Immature natural killer cell (primary cell): Measurements from ENCODE around the gene RUNX2. TPM values are rescaled to one million over a fixed set of nuclear protein-coding genes. Genes with fewer than 3 reads are reported as not detected.
"Not testable (repeated sequence)": the region's sequence is repeated elsewhere in the genome, so short reads cannot be mapped to it uniquely, and the experiment has no call there.

Experiments
- DNase-seq, 3 donors: peaks; one replicate each; pipeline ENCODE4 v3.0.0; 2022; ENCODE audit warnings: mixed read lengths in 1 of 3
- H3K27ac Mint-ChIP-seq, 6 donors: one replicate each; pipeline ENCODE4 v1.8.0; 2020; ENCODE audit warnings: mixed read lengths in 6 of 6, mild to moderate bottlenecking in 5 of 6, inconsistent platforms in 4 of 6, moderate library complexity in 3 of 6
- H3K27me3 Mint-ChIP-seq, 3 donors: one replicate each; pipeline ENCODE4 v1.8.0; 2020 to 2021; ENCODE audit warnings: low read depth in 3 of 3, mild to moderate bottlenecking in 3 of 3, mixed read lengths in 3 of 3, moderate library complexity in 3 of 3, inconsistent platforms in 1 of 3
- H3K36me3 Mint-ChIP-seq, 3 donors: one replicate each; pipeline ENCODE4 v1.8.0; 2020; ENCODE audit warnings: mixed read lengths in 3 of 3, inconsistent platforms in 2 of 3, mild to moderate bottlenecking in 2 of 3
- H3K4me1 Mint-ChIP-seq, 2 donors: one replicate each; pipeline ENCODE4 v1.8.0; 2020; ENCODE audit warnings: inconsistent platforms in 2 of 2, mild to moderate bottlenecking in 2 of 2, mixed read lengths in 2 of 2, moderate library complexity in 1 of 2
- H3K4me3 Mint-ChIP-seq, 5 donors: one replicate each; pipeline ENCODE4 v1.8.0; 2020; ENCODE audit warnings: mild to moderate bottlenecking in 5 of 5, mixed read lengths in 5 of 5, inconsistent platforms in 3 of 5, moderate library complexity in 3 of 5
- H3K9me3 Mint-ChIP-seq, 6 donors: one replicate each; pipeline ENCODE4 v1.8.0; 2020; ENCODE audit warnings: mild to moderate bottlenecking in 6 of 6, mixed read lengths in 6 of 6, inconsistent platforms in 4 of 6, moderate library complexity in 3 of 6
- polyA plus RNA-seq, 3 donors: library from polyadenylated mRNA; unstranded; fragments of 300-500 nt; fragmentation: Illumina TruSeq; gene quantifications; one replicate each; pipeline ENCODE4 v1.2.3, GENCODE V29; 2021

The RUNX2 gene
- polyA plus RNA-seq: 10 to 100 TPM in 1 of 3 donors, 1 to 10 TPM in 2; 2.6 to 11.8 (median 4.4) TPM

GRCh38 chr6:45327956-45328522, at the start of gene RUNX2:
TSS of gene RUNX2 (plus strand) at chr6:45328330. CDS start at chr6:45328727, 397 bp downstream.
- Mint-ChIP-seq H3K4me1 (peaks cover 29 to 40% of the 10 kb centered on the region in 2 donors), H3K9me3 (no peaks in the 10 kb centered on the region), H3K27ac (peak within 1 kb of the TSS in 4 of 6 donors; percentile 23 to 70 (median 43)), H3K27me3 (no peaks in the 10 kb centered on the region), H3K4me3 (peak within 1 kb of the TSS; percentile 47 to 72 (median 60)), H3K36me3 (no peaks in the 10 kb centered on the region)
- peak in 2 of 3 donors; percentile 3 to 5 for DNase-seq

GRCh38 chr6:45278367-45278766, 49.8 kb upstream of the RUNX2 start:
- H3K27me3 Mint-ChIP-seq: peaks cover 2 to 3% (median 2%) of the 10 kb centered on the region in 3 donors
- H3K4me1 Mint-ChIP-seq: peaks cover 0 to 2% of the 10 kb centered on the region in 2 donors
- no peak for DNase-seq
- peaks cover 0 to 4% (median under 1%) of the 10 kb centered on the region in 6 donors for H3K9me3 Mint-ChIP-seq
- peaks cover 0 to 11% (median 3%) of the 10 kb centered on the region in 3 donors for H3K36me3 Mint-ChIP-seq
- no peak overlapping the region for H3K4me3 Mint-ChIP-seq
- H3K27ac Mint-ChIP-seq: no peak overlapping the region

GRCh38 chr6:45286707-45287106, 41.4 kb upstream of the RUNX2 start:
- peaks cover 0 to 11% (median 2%) of the 10 kb centered on the region in 6 donors for H3K9me3 Mint-ChIP-seq
- H3K4me3 Mint-ChIP-seq, H3K36me3 Mint-ChIP-seq, DNase-seq, H3K4me1 Mint-ChIP-seq, H3K27me3 Mint-ChIP-seq, H3K27ac Mint-ChIP-seq: not testable (repeated sequence)

- DNase-seq: no peak
- Mint-ChIP-seq H3K4me1 (peaks cover 18 to 28% of the 10 kb centered on the region in 2 donors), H3K4me3 (no peak overlapping the region), H3K36me3 (no peaks in the 10 kb centered on the region), H3K27ac (no peak overlapping the region), H3K9me3 (peaks cover 0 to 6% (median 0%) of the 10 kb centered on the region in 6 donors), H3K27me3 (peaks cover 0 to 2% (median 0%) of the 10 kb centered on the region in 3 donors)
These were observed 38.2 kb upstream of the RUNX2 start for GRCh38 chr6:45289751-45290514.

GRCh38 chr6:45293306-45293705, 34.8 kb upstream of the RUNX2 start:
- peak; percentile 16 to 21 (median 20) for DNase-seq
- Mint-ChIP-seq H3K27me3 (peaks cover 0 to 2% (median 0%) of the 10 kb centered on the region in 3 donors), H3K4me1 (peaks cover 18 to 28% of the 10 kb centered on the region in 2 donors)

GRCh38 chr6:45294065-45294701, 33.9 kb upstream of the RUNX2 start:
- Mint-ChIP-seq H3K27ac (peak overlapping the region in 3 of 6 donors; percentile 1 to 40 (median 31)), H3K4me1 (peaks cover 18 to 28% of the 10 kb centered on the region in 2 donors)
- DNase-seq, H3K4me3 Mint-ChIP-seq, H3K9me3 Mint-ChIP-seq, H3K27me3 Mint-ChIP-seq, H3K36me3 Mint-ChIP-seq: not testable (repeated sequence)

More at GRCh38 chr6:45293306-45293705, 34.8 kb upstream of the RUNX2 start:
- peaks cover 0 to 6% (median 0%) of the 10 kb centered on the region in 6 donors for H3K9me3 Mint-ChIP-seq
- no peaks in the 10 kb centered on the region for H3K36me3 Mint-ChIP-seq
- H3K27ac Mint-ChIP-seq: peak overlapping the region; percentile 1 to 83 (median 12)
- peak overlapping the region; percentile 4 to 25 (median 19) for H3K4me3 Mint-ChIP-seq

- no peak overlapping the region for H3K27ac Mint-ChIP-seq
- no peaks in the 10 kb centered on the region for H3K36me3 Mint-ChIP-seq
- DNase-seq: no peak
- no peak overlapping the region for H3K4me3 Mint-ChIP-seq
- no peaks in the 10 kb centered on the region for H3K9me3 Mint-ChIP-seq
- H3K27me3 Mint-ChIP-seq: peaks cover 0 to 2% (median 2%) of the 10 kb centered on the region in 3 donors
- H3K4me1 Mint-ChIP-seq: peaks cover 18 to 22% of the 10 kb centered on the region in 2 donors
These were observed 30.8 kb upstream of the RUNX2 start for GRCh38 chr6:45297320-45297719.

GRCh38 chr6:45299096-45299581, 29.0 kb upstream of the RUNX2 start:
- H3K9me3 Mint-ChIP-seq: no peaks in the 10 kb centered on the region

GRCh38 chr6:45300736-45301135, 27.4 kb upstream of the RUNX2 start:
- H3K27ac Mint-ChIP-seq: no peak overlapping the region
- peaks cover 0 to 15% (median 0%) of the 10 kb centered on the region in 3 donors for H3K36me3 Mint-ChIP-seq
- no peak overlapping the region for H3K4me3 Mint-ChIP-seq
- H3K27me3 Mint-ChIP-seq: peaks cover 0 to 2% (median 1%) of the 10 kb centered on the region in 3 donors
- no peak for DNase-seq
- no peaks in the 10 kb centered on the region for H3K9me3 Mint-ChIP-seq
- H3K4me1 Mint-ChIP-seq: no peaks in the 10 kb centered on the region

More at GRCh38 chr6:45299096-45299581, 29.0 kb upstream of the RUNX2 start:
- no peak for DNase-seq
- H3K27ac Mint-ChIP-seq: no peak overlapping the region
- H3K4me3 Mint-ChIP-seq: no peak overlapping the region
- peaks cover 1 to 4% of the 10 kb centered on the region in 2 donors for H3K4me1 Mint-ChIP-seq
- peaks cover 0 to 7% (median 0%) of the 10 kb centered on the region in 3 donors for H3K36me3 Mint-ChIP-seq
- H3K27me3 Mint-ChIP-seq: peaks cover 0 to 2% (median 2%) of the 10 kb centered on the region in 3 donors

GRCh38 chr6:45301348-45302142, 26.6 kb upstream of the RUNX2 start:
- no peak overlapping the region for H3K27ac Mint-ChIP-seq
- H3K4me3 Mint-ChIP-seq: no peak overlapping the region
- H3K9me3 Mint-ChIP-seq: no peaks in the 10 kb centered on the region
- no peaks in the 10 kb centered on the region for H3K4me1 Mint-ChIP-seq
- H3K36me3 Mint-ChIP-seq: peaks cover 0 to 22% (median 6%) of the 10 kb centered on the region in 3 donors
- no peak for DNase-seq
- H3K27me3 Mint-ChIP-seq: peaks cover 0 to 2% (median 1%) of the 10 kb centered on the region in 3 donors

- peaks cover 0 to 22% (median 6%) of the 10 kb centered on the region in 3 donors for H3K36me3 Mint-ChIP-seq
- no peak overlapping the region for H3K27ac Mint-ChIP-seq
- H3K27me3 Mint-ChIP-seq: peaks cover 0 to 2% (median 1%) of the 10 kb centered on the region in 3 donors
- no peaks in the 10 kb centered on the region for H3K4me1 Mint-ChIP-seq
- H3K4me3 Mint-ChIP-seq: no peak overlapping the region
- peaks cover 0 to 2% (median 0%) of the 10 kb centered on the region in 6 donors for H3K9me3 Mint-ChIP-seq
- DNase-seq: no peak
These were observed 25.3 kb upstream of the RUNX2 start for GRCh38 chr6:45302832-45303231.

- H3K27me3 Mint-ChIP-seq: peaks cover 0 to 1% (median 0%) of the 10 kb centered on the region in 3 donors
- H3K4me1 Mint-ChIP-seq: peaks cover 14 to 16% of the 10 kb centered on the region in 2 donors
- peaks cover 0 to 22% (median 6%) of the 10 kb centered on the region in 3 donors for H3K36me3 Mint-ChIP-seq
- DNase-seq: no peak
- H3K9me3 Mint-ChIP-seq: peaks cover 0 to 5% (median 0%) of the 10 kb centered on the region in 6 donors
- H3K27ac Mint-ChIP-seq: no peak overlapping the region
- H3K4me3 Mint-ChIP-seq: no peak overlapping the region
These were observed 22.6 kb upstream of the RUNX2 start for GRCh38 chr6:45305546-45305945.
